Tibial artery (tissue), 4 donors: Measurements from ENCODE around the gene TNS3.

Source experiments
- DNase-seq, 2 donors: peaks; one replicate each; pipeline ENCODE4 v3.0.0-alpha.2; 2019
- H3K27ac ChIP-seq, 2 donors: fragments of 200-600 bp; sonication (generic) in 1 of 2; 1 replicate in 1 of 2; 2 replicates in 1 of 2; pipeline ENCODE4 v1.5.1; 2018 to 2019; ENCODE audit warnings: mild to moderate bottlenecking in 1 of 2
- H3K27me3 ChIP-seq, 2 donors: fragments of 200-600 bp; sonication (generic) in 1 of 2; one replicate each; pipeline versions ENCODE4 v1.5.1 to v1.6.0; 2016 to 2019
- H3K36me3 ChIP-seq, 3 donors: fragments of 200-600 bp; sonication (generic) in 2 of 3; one replicate each; pipeline ENCODE4 v1.5.1; 2016 to 2019; ENCODE audit warnings: mild to moderate bottlenecking in 2 of 3
- H3K4me1 ChIP-seq, 4 donors: fragments of 200-600 bp; sonication (generic) in 2 of 4; 1 replicate in 3 of 4; 2 replicates in 1 of 4; pipeline ENCODE4 v1.5.1; 2016 to 2019
- H3K4me3 ChIP-seq, 2 donors: fragments of 200-600 bp; sonication (generic) in 1 of 2; 1 replicate in 1 of 2; 2 replicates in 1 of 2; pipeline ENCODE4 v1.5.1; 2018 to 2019; ENCODE audit warnings: mild to moderate bottlenecking in 2 of 2
- H3K9me3 ChIP-seq, 3 donors: fragments of 200-600 bp; sonication (generic) in 1 of 3; one replicate each; pipeline ENCODE4 v1.5.1; 2016 to 2019
- intact Hi-C: fragments of 100-400 bp; cut with DNase I; formaldehyde crosslinking; loops from one replicate; pipeline ENCODE4 v1.15.0; 2023; ENCODE audit warnings: low total_unique reads
- TF ChIP-seq, protein P1 (sequence below), 2 experiments: fragments of 200-600 bp in 1 of 2; fragments of 450-650 bp in 1 of 2; IDR thresholded peaks; one replicate each; pipeline ENCODE4 v1.5.1; 2017 to 2019; ENCODE audit warnings: antibody characterized with exemption in 2 of 2, mild to moderate bottlenecking in 1 of 2, moderate library complexity in 1 of 2

Gene TNS3

DNA sequence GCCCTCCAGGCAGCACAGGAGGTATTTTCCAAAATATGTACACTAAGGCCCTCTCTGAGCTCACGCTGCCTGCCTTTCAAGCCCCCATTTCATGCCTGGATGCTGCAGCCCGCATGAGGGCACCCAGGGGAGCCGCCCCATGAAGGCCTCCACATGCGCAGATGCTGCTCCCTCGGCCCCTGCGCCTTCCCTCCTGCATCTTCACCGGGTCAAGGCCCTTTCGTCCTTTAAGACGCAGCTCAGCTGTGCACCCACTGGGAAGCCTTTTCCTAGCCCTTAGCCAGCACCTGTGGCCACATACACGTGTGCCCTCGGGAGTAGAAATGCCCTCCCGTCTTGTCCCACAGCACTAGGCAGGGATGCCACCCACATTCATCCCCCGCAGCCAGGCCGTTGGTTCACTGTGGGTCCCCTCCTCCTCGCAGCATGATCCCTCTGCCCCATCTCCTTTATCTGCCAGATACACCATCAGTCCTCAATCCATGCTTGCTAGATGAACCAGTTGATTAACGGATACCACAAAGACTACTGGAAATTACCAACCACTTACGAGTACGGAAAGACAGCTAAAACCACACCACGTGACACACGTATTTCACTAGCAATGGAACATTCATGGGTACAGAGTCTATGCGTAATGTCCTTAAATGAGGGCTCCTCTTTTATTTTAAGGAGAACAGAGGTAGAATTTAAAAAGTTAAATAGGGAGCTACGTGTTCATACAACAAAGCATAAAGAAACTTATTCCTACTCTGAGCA, 278.0 kb downstream of the TNS3 start:
- Histone ChIP-seq H3K4me1 (peaks cover 0 to 23% (median 5%) of the 10 kb centered on the region in 4 donors), H3K4me3 (no peak overlapping the region), H3K9me3 (no peaks in the 10 kb centered on the region), H3K36me3 (peaks cover 23 to 57% (median 43%) of the 10 kb centered on the region in 3 donors), H3K27ac (no peak overlapping the region), H3K27me3 (no peaks in the 10 kb centered on the region)
- TF ChIP-seq, protein P1, sequence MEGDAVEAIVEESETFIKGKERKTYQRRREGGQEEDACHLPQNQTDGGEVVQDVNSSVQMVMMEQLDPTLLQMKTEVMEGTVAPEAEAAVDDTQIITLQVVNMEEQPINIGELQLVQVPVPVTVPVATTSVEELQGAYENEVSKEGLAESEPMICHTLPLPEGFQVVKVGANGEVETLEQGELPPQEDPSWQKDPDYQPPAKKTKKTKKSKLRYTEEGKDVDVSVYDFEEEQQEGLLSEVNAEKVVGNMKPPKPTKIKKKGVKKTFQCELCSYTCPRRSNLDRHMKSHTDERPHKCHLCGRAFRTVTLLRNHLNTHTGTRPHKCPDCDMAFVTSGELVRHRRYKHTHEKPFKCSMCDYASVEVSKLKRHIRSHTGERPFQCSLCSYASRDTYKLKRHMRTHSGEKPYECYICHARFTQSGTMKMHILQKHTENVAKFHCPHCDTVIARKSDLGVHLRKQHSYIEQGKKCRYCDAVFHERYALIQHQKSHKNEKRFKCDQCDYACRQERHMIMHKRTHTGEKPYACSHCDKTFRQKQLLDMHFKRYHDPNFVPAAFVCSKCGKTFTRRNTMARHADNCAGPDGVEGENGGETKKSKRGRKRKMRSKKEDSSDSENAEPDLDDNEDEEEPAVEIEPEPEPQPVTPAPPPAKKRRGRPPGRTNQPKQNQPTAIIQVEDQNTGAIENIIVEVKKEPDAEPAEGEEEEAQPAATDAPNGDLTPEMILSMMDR (IDR thresholded peaks at IDR 0.05) = no peak
- intact Hi-C loops = no loop called here
- DNase-seq = no peak

DNA sequence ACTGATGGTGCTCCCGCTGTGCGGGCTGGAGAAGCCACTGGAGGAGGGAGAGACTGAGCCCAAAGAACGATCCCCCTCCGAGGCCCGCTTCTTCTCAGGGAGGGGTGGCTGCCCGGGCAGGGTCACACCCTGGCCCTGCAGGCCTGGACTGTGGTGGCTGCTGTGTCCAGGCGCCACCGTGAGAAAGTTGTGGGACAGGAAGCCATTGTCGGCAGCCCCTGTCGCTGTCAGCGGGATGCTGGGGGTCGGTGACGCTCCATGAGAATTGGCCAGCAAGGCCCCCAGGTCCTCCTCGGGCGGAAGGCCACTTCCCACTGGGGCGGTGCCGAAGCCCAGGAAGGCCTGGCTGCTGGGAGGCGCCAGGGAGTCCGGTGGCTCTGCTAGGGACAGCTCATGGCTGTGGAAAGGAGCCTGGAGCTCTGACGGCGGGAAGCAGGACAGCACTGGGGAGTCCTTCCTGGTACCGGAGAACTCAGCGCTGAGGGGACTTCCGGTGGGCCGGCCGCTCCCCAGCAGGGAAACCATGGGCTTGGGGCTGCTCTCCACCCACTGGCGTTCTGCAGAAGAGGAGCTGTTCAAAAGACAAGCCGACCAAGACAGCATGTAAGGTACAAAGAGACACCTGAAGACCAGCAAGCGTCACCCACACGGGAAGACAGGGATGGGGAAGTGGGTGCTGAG, 278.8 kb downstream of the TNS3 start:
- H3K4me1 ChIP-seq = peaks cover 0 to 16% (median 5%) of the 10 kb centered on the region in 4 donors
- H3K36me3 ChIP-seq = peaks cover 23 to 63% (median 43%) of the 10 kb centered on the region in 3 donors
- DNase-seq = no peak
- no peaks in the 10 kb centered on the region for H3K27me3 ChIP-seq
- intact Hi-C loops = no loop called here
- no peaks in the 10 kb centered on the region for H3K9me3 ChIP-seq
- H3K4me3 ChIP-seq = no peak overlapping the region
- TF ChIP-seq, protein P1 (IDR thresholded peaks at IDR 0.05) = no peak
- H3K27ac ChIP-seq = no peak overlapping the region

DNA sequence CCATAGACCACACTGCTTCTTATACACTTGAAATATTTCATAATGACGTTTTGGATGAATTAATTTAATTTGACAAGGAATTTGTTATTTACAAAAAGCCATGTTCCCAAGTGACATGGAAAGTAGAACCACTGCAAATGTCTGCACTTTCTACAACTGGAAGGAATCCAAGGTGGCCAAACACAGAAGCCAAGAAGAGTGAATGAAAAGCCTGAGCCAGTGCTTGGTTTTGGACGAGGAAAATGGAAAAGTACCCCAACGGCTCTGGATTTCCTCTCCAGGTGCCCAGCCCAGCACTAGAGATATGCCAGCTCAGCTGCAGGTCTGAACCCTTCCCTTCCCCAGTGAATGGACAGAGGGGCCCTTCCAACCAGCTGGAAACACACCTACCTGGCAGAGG, 279.4 kb downstream of the TNS3 start:
- peaks cover 0 to 14% (median 5%) of the 10 kb centered on the region in 4 donors for H3K4me1 ChIP-seq
- no peak overlapping the region for H3K4me3 ChIP-seq
- TF ChIP-seq, protein P1 (IDR thresholded peaks at IDR 0.05) = no peak
- H3K27ac ChIP-seq = no peak overlapping the region
- intact Hi-C loops = no loop called here
- H3K27me3 ChIP-seq = no peaks in the 10 kb centered on the region
- no peak for DNase-seq
- no peaks in the 10 kb centered on the region for H3K9me3 ChIP-seq
- peaks cover 23 to 63% (median 43%) of the 10 kb centered on the region in 3 donors for H3K36me3 ChIP-seq

DNA sequence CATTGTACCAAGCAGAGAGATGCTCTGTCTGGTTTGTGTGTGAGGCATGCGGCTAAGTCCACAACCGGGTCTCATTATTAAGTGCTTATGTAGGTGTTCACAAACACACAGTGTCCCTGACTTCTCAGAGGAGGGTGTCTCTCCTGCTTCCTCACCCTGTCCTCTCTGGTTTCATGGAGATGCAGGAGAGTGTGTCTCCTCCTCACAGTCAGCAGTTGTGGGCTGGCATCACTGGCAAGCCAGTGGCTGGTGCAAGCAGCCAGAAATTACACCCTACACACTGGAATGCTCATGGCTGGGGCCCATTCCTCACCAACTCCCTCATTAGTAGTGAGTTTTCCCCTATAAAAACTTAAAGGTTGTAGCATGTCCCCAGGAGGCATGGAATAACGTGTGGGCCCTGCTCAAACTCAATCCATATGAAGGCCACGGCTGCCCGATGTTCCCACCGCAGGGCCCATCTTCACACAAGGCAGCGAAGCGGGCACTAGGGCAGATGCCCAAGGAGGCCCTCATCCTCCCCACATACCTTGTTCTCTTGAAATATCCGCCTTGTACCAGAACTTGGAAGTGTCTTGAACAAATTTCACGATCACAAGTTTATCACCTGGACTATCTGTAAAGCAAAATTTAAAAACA, 280.1 kb downstream of the TNS3 start:
- no peak for DNase-seq
- Histone ChIP-seq H3K36me3 (peaks cover 23 to 68% (median 43%) of the 10 kb centered on the region in 3 donors), H3K27ac (no peak overlapping the region), H3K4me1 (peaks cover 0 to 14% (median 5%) of the 10 kb centered on the region in 4 donors), H3K27me3 (no peaks in the 10 kb centered on the region), H3K9me3 (no peaks in the 10 kb centered on the region), H3K4me3 (no peak overlapping the region)
- intact Hi-C loops = no loop called here
- TF ChIP-seq, protein P1 (IDR thresholded peaks at IDR 0.05) = no peak

DNA sequence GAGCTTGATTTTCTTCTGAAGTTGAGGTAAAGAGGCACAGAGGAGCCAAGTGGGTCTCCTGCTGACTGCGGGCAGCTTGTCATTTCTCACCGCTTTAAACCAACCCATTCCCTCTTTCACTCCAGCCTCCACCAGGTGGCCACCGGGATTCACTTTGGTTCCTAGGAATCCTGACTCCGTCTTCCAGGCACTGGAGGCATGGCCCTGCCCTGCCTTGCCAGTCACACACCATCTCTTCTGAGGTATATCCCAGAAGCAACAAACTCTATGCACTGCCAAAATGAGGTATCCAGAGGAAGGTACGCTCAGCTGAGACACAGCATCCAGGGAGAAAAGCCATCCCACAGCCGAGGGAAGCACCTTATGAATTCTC, 280.8 kb downstream of the TNS3 start:
- Histone ChIP-seq H3K4me1 (peaks cover 0 to 14% (median 5%) of the 10 kb centered on the region in 4 donors), H3K9me3 (no peaks in the 10 kb centered on the region), H3K4me3 (no peak overlapping the region), H3K36me3 (peaks cover 23 to 71% (median 48%) of the 10 kb centered on the region in 3 donors), H3K27me3 (no peaks in the 10 kb centered on the region), H3K27ac (no peak overlapping the region)
- no peak for DNase-seq
- intact Hi-C loops = no loop called here
- TF ChIP-seq, protein P1 (IDR thresholded peaks at IDR 0.05) = no peak
